ENCODE data around the gene TUSC2.

The TUSC2 gene

DNA sequence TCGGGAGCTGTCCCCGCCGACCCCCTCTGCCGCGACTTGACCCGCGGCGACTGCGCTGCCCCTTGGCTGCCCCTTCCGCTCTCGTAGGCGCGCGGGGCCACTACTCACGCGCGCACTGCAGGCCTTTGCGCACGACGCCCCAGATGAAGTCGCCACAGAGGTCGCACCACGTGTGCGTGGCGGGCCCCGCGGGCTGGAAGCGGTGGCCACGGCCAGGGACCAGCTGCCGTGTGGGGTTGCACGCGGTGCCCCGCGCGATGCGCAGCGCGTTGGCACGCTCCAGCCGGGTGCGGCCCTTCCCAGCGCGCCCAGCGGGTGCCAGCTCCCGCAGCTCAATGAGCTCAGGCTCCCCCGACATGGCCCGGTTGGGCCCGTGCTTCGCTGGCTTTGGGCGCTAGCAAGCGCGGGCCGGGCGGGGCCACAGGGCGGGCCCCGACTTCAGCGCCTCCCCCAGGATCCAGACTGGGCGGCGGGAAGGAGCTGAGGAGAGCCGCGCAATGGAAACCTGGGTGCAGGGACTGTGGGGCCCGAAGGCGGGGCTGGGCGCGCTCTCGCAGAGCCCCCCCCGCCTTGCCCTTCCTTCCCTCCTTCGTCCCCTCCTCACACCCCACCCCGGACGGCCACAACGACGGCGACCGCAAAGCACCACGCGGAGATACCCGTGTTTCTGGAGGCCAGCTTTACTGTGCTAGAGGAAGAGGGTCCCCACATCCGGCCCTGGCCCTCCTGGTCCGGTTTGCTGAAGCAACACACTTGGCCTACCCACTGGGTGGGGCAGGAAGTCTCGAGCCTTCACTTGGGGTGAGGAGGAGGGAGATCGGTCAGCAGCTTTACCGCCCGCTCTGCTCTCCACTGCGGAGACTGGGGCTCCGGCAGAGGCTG is 12.7 kb upstream of the TUSC2 start, which contains the start of gene RASSF1:
Gene RASSF1 (minus strand): TSS at position 389 of the 882 bp plus-strand sequence. CDS start 31 bp downstream, at position 358.
- TF ChIP-seq, protein P1, sequence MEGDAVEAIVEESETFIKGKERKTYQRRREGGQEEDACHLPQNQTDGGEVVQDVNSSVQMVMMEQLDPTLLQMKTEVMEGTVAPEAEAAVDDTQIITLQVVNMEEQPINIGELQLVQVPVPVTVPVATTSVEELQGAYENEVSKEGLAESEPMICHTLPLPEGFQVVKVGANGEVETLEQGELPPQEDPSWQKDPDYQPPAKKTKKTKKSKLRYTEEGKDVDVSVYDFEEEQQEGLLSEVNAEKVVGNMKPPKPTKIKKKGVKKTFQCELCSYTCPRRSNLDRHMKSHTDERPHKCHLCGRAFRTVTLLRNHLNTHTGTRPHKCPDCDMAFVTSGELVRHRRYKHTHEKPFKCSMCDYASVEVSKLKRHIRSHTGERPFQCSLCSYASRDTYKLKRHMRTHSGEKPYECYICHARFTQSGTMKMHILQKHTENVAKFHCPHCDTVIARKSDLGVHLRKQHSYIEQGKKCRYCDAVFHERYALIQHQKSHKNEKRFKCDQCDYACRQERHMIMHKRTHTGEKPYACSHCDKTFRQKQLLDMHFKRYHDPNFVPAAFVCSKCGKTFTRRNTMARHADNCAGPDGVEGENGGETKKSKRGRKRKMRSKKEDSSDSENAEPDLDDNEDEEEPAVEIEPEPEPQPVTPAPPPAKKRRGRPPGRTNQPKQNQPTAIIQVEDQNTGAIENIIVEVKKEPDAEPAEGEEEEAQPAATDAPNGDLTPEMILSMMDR (IDR thresholded peaks at IDR 0.05; ENCODE audit: borderline replicate concordance, insufficient read depth, low read depth, low read length) = no peak

DNA sequence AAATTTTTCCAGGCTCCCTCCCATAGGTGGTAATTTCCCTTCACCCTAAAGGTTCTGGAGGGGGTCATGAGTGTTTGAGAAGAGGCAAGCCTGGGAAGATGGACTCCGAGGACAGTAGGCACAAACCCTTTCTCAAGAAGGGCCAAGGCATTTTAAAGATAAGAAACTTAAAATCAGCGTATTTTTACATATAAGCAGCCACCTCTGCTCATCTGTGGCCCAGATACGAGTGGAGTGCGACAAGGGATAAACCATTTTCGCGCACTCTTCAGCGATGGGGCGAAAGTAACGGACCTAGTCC is 12.1 kb upstream of the TUSC2 start:
- TF ChIP-seq, protein P1 (IDR thresholded peaks at IDR 0.05; ENCODE audit: borderline replicate concordance, insufficient read depth, low read depth, low read length) = no peak
- H3K4me3 ChIP-seq (ENCODE audit: low read depth, low read length) = peak overlapping the region; percentile 95

More for the DNA sequence above, 12.7 kb upstream of the TUSC2 start, which contains the start of gene RASSF1:
- peak within 1 kb of the TSS; percentile 95 for H3K4me3 ChIP-seq (ENCODE audit: low read depth, low read length)

DNA sequence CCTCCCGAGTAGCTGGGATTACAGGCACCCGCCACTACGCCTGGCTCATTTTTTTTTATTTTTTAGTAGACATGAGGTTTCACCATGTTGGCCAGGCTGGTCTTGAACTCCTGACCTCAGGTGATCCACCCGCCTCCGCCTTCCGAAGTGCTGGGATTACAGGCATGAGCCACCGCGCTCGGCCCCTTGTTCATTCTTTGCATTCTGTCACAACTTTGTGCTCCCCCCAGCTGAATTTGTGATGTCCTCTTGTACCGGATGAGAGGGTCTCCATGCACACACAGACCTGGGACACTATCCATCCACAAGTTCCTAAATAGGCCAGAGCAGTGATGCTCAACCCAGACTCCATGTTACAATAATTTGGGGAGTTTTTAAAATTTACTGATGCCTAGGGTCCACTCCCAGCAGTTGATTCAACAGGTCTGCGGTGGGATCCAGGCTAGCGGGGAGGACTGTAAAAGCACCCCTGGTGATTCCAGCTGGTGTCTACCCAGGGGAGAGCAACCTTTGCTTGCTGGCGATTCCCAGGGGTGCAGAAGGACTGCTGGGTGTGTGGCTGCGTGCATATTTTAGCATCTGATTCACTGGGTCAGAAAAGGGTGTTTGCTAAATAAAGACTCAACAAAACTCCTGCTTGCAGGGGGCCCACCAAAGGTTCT is 11.6 kb upstream of the TUSC2 start:
- peak overlapping the region; percentile 95 for H3K4me3 ChIP-seq (ENCODE audit: low read depth, low read length)

DNA sequence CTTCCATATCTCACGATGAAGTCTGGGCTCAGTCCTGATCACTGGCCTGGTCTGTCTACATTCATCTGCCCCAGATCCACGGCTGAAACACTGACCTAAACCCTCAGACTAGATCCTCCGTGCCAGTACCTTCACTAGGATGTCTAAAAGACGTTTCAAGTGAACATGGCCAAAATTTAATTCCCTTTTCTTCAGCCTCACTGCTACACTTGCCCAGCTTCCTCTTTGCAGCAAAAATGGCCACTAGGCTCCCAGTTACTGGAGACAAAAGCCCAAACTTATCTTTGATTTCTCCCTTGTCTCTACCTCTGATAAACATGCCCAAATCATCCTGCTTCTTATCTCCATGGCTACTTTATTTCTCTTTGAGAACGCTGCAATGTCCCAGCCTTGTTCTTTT is 10.9 kb upstream of the TUSC2 start:
- H3K4me3 ChIP-seq (ENCODE audit: low read depth, low read length) = peak overlapping the region; percentile 95

More for the DNA sequence above, 11.6 kb upstream of the TUSC2 start:
- TF ChIP-seq, protein P1 (IDR thresholded peaks at IDR 0.05; ENCODE audit: borderline replicate concordance, insufficient read depth, low read depth, low read length) = no peak

DNA sequence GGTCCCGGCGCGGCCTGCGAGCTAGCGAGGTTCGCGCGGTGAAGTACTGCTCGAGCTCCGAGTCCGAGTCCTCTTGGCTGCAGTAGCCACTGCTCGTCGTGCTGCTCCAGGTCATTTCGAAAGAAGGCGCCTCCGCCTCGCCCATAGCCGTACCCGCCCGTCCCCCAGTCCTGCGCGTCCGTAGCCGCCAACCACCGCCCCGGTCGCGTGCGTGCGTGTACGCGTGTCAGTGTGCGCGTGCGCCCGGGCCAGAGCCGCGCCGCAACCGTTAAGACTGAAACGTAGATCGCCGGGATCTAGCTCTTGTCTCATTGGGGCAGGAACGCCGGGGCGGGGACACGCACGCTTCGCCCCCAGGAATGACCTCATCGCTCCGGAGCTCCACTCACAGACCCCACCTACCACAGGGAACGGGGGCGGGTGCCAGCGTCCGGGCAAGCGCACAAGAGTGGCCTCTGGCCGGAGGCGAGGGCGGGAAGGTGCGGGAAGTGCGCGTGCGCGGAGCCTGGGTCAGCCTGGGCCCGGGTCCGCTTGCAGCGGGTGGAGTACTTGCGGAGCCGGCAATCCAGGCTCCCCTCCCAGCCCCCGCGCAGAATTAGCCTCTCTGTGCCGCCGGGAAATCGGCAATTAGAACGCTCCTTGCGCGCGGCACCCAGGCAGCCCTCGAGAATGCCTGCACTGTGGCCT is 9.3 kb upstream of the TUSC2 start:
- peak overlapping the region; percentile 95 for H3K4me3 ChIP-seq (ENCODE audit: low read depth, low read length)
- TF ChIP-seq, protein P1 (IDR thresholded peaks at IDR 0.05; ENCODE audit: borderline replicate concordance, insufficient read depth, low read depth, low read length) = no peak

More for the DNA sequence above, 10.9 kb upstream of the TUSC2 start:
- TF ChIP-seq, protein P1 (IDR thresholded peaks at IDR 0.05; ENCODE audit: borderline replicate concordance, insufficient read depth, low read depth, low read length) = no peak

DNA sequence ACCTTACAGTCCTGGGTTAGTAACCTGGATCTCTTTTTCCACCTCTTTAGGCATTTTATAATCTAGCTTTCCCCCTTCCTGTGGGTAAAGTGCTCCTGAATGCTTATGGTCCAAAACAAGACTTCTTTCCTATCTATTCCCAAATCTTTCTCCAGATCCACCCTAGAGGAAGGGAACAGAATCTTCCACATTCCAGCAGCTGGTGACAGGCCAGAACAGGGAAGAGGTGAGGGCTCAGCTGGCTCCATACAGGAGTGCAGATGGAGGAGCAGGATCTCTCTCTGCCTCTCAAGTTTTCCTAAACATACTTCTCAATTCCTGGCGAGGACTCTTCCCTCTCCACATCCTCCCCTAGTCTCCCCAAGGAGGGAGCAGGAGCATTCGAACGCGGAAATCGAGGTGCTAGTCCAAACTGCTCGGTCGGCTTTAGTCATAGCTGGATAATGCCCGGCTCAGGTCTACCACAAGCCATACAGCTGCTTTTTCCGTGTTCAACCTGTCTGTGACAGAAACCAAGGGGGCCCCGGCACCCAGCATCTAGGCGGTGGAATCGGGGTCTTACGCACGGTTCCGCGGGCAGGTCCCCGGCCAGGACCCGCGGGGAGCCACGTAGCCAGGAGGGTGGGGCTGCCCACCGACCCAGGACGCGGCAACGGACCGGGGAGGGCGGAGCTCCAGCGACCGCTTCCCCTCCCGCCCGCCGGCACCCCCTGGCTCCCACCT is 8.6 kb upstream of the TUSC2 start:
- TF ChIP-seq, protein P1 (IDR thresholded peaks at IDR 0.05; ENCODE audit: borderline replicate concordance, insufficient read depth, low read depth, low read length) = no peak

More for the DNA sequence above, 8.6 kb upstream of the TUSC2 start:
- peak overlapping the region; percentile 95 for H3K4me3 ChIP-seq (ENCODE audit: low read depth, low read length)

All from GM12875 (cell line).